ENCODE data around the gene SMARCA2.

Gene SMARCA2

GRCh38 chr9:2180154-2180553 is 165.0 kb downstream of the SMARCA2 start:
- TF ChIP-seq SIN3A (IDR thresholded peaks at IDR 0.05; ENCODE audit: borderline replicate concordance, insufficient read depth, low read length): no peak
- TF ChIP-seq POLR2AphosphoS5 (IDR thresholded peaks at IDR 0.05; ENCODE audit: low read depth, low read length): no peak
- TF ChIP-seq FOXP2 (optimal IDR thresholded peaks at IDR 0.05; ENCODE audit: borderline replicate concordance, extremely low read depth, extremely low read length, insufficient read depth): no peak
- no peak for TF ChIP-seq REST (IDR thresholded peaks at IDR 0.05; ENCODE audit: insufficient read depth in 1 of 2, low read depth in 2 of 2, low read length in 2 of 2)
- no peak for TF ChIP-seq TAF1 (IDR thresholded peaks at IDR 0.05; ENCODE audit: borderline replicate concordance, insufficient read depth, low read length)

- TF ChIP-seq SIN3A (IDR thresholded peaks at IDR 0.05; ENCODE audit: borderline replicate concordance, insufficient read depth, low read length) (no peak), POLR2AphosphoS5 (IDR thresholded peaks at IDR 0.05; ENCODE audit: low read depth, low read length) (no peak), TAF1 (IDR thresholded peaks at IDR 0.05; ENCODE audit: borderline replicate concordance, insufficient read depth, low read length) (no peak), FOXP2 (optimal IDR thresholded peaks at IDR 0.05; ENCODE audit: borderline replicate concordance, extremely low read depth, extremely low read length, insufficient read depth) (no peak), REST (IDR thresholded peaks at IDR 0.05; ENCODE audit: insufficient read depth in 1 of 2, low read depth in 2 of 2, low read length in 2 of 2) (no peak)
Measured at GRCh38 chr9:2180704-2181103, 165.6 kb downstream of the SMARCA2 start.

GRCh38 chr9:2181792-2182191 is 166.6 kb downstream of the SMARCA2 start:
- TF ChIP-seq SIN3A (IDR thresholded peaks at IDR 0.05; ENCODE audit: borderline replicate concordance, insufficient read depth, low read length) (no peak), FOXP2 (optimal IDR thresholded peaks at IDR 0.05; ENCODE audit: borderline replicate concordance, extremely low read depth, extremely low read length, insufficient read depth) (no peak), REST (IDR thresholded peaks at IDR 0.05; ENCODE audit: insufficient read depth in 1 of 2, low read depth in 2 of 2, low read length in 2 of 2) (no peak), POLR2AphosphoS5 (IDR thresholded peaks at IDR 0.05; ENCODE audit: low read depth, low read length) (no peak), TAF1 (IDR thresholded peaks at IDR 0.05; ENCODE audit: borderline replicate concordance, insufficient read depth, low read length) (no peak)

GRCh38 chr9:2190939-2191608 is 175.9 kb downstream of the SMARCA2 start:
- TF ChIP-seq POLR2AphosphoS5 (IDR thresholded peaks at IDR 0.05; ENCODE audit: low read depth, low read length): no peak
- no peak for TF ChIP-seq SIN3A (IDR thresholded peaks at IDR 0.05; ENCODE audit: borderline replicate concordance, insufficient read depth, low read length)
- TF ChIP-seq FOXP2 (optimal IDR thresholded peaks at IDR 0.05; ENCODE audit: borderline replicate concordance, extremely low read depth, extremely low read length, insufficient read depth): no peak
- TF ChIP-seq REST (IDR thresholded peaks at IDR 0.05; ENCODE audit: insufficient read depth in 1 of 2, low read depth in 2 of 2, low read length in 2 of 2): no peak
- TF ChIP-seq TAF1 (IDR thresholded peaks at IDR 0.05; ENCODE audit: borderline replicate concordance, insufficient read depth, low read length): no peak
